ENCODE results near the gene ZNF418. TPM values are rescaled to one million over a fixed set of nuclear protein-coding genes. Genes with fewer than 3 reads are reported as not detected.

Gene ZNF418
- total RNA-seq, 1 experiment from 2014 or later: 20.8 TPM

DNA sequence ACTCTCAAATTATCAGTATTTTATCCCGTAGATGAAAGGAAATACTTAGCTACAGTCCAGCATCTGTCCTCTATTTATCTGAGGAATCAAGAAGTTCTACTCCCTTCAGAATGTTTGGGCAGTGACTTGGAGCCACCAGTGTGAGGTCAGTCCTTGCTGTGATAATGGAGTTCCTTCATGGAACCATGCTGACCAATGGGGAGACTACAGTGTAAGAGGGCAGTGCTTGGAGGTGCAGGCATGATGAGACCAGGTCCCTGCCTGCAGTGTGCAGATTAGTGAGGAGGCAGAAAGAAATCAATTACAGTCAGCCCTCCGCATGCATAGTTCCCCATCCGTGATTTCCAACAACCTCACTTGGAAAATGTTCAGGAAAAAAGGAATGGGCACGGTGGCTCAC, 39.2 kb upstream of the ZNF418 start, which contains the start of gene C19orf18 (continued):
- TF ChIP-seq, protein P1, sequence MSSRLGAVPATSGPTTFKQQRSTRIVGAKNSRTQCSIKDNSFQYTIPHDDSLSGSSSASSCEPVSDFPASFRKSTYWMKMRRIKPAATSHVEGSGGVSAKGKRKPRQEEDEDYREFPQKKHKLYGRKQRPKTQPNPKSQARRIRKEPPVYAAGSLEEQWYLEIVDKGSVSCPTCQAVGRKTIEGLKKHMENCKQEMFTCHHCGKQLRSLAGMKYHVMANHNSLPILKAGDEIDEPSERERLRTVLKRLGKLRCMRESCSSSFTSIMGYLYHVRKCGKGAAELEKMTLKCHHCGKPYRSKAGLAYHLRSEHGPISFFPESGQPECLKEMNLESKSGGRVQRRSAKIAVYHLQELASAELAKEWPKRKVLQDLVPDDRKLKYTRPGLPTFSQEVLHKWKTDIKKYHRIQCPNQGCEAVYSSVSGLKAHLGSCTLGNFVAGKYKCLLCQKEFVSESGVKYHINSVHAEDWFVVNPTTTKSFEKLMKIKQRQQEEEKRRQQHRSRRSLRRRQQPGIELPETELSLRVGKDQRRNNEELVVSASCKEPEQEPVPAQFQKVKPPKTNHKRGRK (CRISPR knock-in tag; IDR thresholded peaks at IDR 0.05; ENCODE audit: borderline replicate concordance): no peak
- TF ChIP-seq, protein P2, sequence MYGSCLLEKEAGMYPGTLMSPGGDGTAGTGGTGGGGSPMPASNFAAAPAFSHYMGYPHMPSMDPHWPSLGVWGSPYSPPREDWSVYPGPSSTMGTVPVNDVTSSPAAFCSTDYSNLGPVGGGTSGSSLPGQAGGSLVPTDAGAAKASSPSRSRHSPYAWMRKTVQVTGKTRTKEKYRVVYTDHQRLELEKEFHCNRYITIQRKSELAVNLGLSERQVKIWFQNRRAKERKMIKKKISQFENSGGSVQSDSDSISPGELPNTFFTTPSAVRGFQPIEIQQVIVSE (CRISPR knock-in tag; IDR thresholded peaks at IDR 0.05; ENCODE audit: borderline replicate concordance): no peak
- no peak for TF ChIP-seq CBFB (CRISPR knock-in tag; IDR thresholded peaks at IDR 0.05; ENCODE audit: low read depth)

DNA sequence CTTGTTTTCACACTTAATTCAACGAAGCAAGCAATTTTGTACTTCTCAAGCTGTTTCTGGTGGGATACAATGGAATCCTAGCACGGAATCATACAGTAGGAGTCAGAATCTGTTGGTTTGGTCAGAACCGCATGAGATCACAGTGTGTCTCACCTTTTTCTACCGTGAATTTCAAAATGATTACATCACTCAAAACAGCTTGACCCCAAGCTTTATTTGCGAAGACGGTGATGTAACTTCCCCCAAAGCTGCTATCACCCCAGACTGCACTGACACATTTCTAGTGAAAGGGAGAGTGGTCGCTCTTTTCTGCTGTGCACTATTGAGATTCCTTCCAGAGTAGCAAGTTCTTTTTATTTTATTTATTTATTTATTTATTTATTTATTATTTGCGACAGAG, 29.6 kb upstream of the ZNF418 start:
- H3K27me3 Mint-ChIP-seq (ENCODE audit: low read depth): peaks cover 16% of the 10 kb centered on the region
- ChIA-PET POLR2A (no interaction called here), CTCF (interaction anchor here (1.0 kb wide), 1 partner anchor 48 kb away, joined by 3 read pairs; no protein-coding TSS in a partner anchor)
- peaks cover 28% of the 10 kb centered on the region for H3K36me3 Mint-ChIP-seq
- no peak for TF ChIP-seq ESRRA (CRISPR knock-in tag; IDR thresholded peaks at IDR 0.05; ENCODE audit: borderline replicate concordance)
- TF ChIP-seq, protein P1 (CRISPR knock-in tag; IDR thresholded peaks at IDR 0.05; ENCODE audit: borderline replicate concordance): no peak
- TF ChIP-seq NFYB (CRISPR knock-in tag; conservative IDR thresholded peaks at IDR 0.05; ENCODE audit: low read depth): no peak
- TF ChIP-seq, protein P3, sequence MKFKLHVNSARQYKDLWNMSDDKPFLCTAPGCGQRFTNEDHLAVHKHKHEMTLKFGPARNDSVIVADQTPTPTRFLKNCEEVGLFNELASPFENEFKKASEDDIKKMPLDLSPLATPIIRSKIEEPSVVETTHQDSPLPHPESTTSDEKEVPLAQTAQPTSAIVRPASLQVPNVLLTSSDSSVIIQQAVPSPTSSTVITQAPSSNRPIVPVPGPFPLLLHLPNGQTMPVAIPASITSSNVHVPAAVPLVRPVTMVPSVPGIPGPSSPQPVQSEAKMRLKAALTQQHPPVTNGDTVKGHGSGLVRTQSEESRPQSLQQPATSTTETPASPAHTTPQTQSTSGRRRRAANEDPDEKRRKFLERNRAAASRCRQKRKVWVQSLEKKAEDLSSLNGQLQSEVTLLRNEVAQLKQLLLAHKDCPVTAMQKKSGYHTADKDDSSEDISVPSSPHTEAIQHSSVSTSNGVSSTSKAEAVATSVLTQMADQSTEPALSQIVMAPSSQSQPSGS (CRISPR knock-in tag; IDR thresholded peaks at IDR 0.05; ENCODE audit: borderline replicate concordance, low read depth): no peak
- TF ChIP-seq, protein P4, sequence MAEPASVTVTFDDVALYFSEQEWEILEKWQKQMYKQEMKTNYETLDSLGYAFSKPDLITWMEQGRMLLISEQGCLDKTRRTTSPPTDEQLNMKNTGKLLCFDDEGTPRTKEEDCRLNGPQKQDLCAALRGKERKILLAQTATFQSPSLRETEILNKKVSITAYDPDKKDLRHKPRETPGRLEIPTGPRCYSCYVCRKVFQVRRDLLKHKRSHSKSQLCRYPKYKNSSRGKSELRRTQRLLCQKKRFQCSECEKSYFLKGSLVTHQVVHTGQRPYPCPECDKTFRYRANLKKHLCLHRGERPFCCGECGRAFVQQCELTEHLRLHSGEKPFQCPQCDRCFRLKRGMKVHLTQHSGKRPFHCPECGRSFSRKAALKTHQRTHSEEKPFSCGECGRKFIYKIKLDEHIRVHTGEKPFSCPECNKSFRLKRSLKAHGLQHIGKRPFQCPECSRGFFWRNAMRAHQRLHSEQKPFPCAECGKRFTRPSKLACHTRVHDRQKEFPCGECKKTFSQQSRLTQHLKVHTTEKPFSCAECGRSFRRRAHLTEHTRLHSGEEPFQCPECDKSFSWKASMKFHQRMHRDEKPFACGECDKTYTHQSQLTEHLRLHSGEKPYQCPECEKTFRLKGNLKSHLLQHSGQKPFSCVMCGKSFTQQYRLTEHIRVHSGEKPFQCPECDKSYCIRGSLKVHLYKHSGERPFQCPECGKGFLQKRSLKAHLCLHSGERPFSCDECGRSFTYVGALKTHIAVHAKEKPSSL (CRISPR knock-in tag; conservative IDR thresholded peaks at IDR 0.05): no peak
- TF ChIP-seq ATF1 (CRISPR knock-in tag; IDR thresholded peaks at IDR 0.05): no peak
- TF ChIP-seq, protein P5, sequence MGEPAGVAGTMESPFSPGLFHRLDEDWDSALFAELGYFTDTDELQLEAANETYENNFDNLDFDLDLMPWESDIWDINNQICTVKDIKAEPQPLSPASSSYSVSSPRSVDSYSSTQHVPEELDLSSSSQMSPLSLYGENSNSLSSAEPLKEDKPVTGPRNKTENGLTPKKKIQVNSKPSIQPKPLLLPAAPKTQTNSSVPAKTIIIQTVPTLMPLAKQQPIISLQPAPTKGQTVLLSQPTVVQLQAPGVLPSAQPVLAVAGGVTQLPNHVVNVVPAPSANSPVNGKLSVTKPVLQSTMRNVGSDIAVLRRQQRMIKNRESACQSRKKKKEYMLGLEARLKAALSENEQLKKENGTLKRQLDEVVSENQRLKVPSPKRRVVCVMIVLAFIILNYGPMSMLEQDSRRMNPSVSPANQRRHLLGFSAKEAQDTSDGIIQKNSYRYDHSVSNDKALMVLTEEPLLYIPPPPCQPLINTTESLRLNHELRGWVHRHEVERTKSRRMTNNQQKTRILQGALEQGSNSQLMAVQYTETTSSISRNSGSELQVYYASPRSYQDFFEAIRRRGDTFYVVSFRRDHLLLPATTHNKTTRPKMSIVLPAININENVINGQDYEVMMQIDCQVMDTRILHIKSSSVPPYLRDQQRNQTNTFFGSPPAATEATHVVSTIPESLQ (CRISPR knock-in tag; IDR thresholded peaks at IDR 0.05): no peak
- no peak for TF ChIP-seq SP1 (CRISPR knock-in tag; conservative IDR thresholded peaks at IDR 0.05)
- no peak for TF ChIP-seq NFE2L1 (CRISPR knock-in tag; IDR thresholded peaks at IDR 0.05)
- no peak for TF ChIP-seq ETV6 (CRISPR knock-in tag; IDR thresholded peaks at IDR 0.05)
- no peak for TF ChIP-seq HMGA2 (CRISPR knock-in tag; IDR thresholded peaks at IDR 0.05)
- no peak for TF ChIP-seq CREB1 (CRISPR knock-in tag; IDR thresholded peaks at IDR 0.05)
- TF ChIP-seq, protein P6, sequence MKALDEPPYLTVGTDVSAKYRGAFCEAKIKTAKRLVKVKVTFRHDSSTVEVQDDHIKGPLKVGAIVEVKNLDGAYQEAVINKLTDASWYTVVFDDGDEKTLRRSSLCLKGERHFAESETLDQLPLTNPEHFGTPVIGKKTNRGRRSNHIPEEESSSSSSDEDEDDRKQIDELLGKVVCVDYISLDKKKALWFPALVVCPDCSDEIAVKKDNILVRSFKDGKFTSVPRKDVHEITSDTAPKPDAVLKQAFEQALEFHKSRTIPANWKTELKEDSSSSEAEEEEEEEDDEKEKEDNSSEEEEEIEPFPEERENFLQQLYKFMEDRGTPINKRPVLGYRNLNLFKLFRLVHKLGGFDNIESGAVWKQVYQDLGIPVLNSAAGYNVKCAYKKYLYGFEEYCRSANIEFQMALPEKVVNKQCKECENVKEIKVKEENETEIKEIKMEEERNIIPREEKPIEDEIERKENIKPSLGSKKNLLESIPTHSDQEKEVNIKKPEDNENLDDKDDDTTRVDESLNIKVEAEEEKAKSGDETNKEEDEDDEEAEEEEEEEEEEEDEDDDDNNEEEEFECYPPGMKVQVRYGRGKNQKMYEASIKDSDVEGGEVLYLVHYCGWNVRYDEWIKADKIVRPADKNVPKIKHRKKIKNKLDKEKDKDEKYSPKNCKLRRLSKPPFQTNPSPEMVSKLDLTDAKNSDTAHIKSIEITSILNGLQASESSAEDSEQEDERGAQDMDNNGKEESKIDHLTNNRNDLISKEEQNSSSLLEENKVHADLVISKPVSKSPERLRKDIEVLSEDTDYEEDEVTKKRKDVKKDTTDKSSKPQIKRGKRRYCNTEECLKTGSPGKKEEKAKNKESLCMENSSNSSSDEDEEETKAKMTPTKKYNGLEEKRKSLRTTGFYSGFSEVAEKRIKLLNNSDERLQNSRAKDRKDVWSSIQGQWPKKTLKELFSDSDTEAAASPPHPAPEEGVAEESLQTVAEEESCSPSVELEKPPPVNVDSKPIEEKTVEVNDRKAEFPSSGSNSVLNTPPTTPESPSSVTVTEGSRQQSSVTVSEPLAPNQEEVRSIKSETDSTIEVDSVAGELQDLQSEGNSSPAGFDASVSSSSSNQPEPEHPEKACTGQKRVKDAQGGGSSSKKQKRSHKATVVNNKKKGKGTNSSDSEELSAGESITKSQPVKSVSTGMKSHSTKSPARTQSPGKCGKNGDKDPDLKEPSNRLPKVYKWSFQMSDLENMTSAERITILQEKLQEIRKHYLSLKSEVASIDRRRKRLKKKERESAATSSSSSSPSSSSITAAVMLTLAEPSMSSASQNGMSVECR (CRISPR knock-in tag; IDR thresholded peaks at IDR 0.05; ENCODE audit: borderline replicate concordance): no peak
- no peak for TF ChIP-seq TEAD4 (CRISPR knock-in tag; IDR thresholded peaks at IDR 0.05)
- TF ChIP-seq ZNF138 (CRISPR knock-in tag; conservative IDR thresholded peaks at IDR 0.05): no peak
- ATAC-seq (no peak), DNase-seq (ENCODE audit: low spot score) (no peak)
- no peak overlapping the region for H3K27ac Mint-ChIP-seq
- H3K4me1 Mint-ChIP-seq: no peaks in the 10 kb centered on the region
- no peak overlapping the region for H3K4me3 Mint-ChIP-seq
- H3K9me3 Mint-ChIP-seq: peaks cover 51% of the 10 kb centered on the region

All from WTC11 (cell line).